ENCODE results near the gene ACTG1.

ACTG1 gene

GRCh38 chr17:81515530-81516041 is 3.0 kb upstream of the ACTG1 start:
- no peak for DNase-seq

GRCh38 chr17:81514739-81515529 is 2.3 kb upstream of the ACTG1 start:
- peak; percentile 81 for DNase-seq

DNA sequence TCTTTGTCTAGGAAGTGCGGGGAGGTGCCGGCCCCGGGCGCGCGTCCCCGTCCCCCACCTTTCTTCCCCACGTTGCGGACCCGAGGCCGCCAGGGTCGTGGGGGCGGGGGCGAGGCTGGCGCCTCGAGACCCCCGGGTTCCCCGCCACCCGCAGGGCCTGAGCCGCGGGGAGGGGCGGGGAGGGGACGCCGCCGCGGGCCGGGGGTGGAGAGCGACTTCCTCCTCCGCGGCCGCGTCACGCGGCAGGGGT is 1.8 kb upstream of the ACTG1 start:
- no peak for DNase-seq

GRCh38 chr17:81513753-81514488 is 1.3 kb upstream of the ACTG1 start:
- DNase-seq, result peak; percentile 64

DNA sequence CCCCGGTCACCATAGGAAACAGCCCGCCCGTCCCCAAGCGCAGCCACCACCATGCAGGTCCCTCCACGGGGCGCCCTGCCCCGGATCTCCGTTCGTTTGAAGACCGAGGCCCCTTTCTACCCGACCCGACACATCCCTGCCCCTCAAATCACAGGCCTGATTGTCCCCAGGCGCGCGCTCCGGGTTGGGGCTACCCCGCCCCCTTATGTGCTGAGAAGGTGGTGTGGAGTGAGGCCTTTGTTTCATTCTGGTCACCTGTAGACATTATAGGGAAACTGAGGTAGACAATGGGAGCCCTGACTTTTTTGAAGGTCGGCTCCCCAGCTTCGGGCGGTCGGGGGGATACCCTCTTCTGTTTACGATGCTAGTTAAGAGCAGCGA is 763 bp upstream of the ACTG1 start:
- DNase-seq, result peak; percentile 53

DNA sequence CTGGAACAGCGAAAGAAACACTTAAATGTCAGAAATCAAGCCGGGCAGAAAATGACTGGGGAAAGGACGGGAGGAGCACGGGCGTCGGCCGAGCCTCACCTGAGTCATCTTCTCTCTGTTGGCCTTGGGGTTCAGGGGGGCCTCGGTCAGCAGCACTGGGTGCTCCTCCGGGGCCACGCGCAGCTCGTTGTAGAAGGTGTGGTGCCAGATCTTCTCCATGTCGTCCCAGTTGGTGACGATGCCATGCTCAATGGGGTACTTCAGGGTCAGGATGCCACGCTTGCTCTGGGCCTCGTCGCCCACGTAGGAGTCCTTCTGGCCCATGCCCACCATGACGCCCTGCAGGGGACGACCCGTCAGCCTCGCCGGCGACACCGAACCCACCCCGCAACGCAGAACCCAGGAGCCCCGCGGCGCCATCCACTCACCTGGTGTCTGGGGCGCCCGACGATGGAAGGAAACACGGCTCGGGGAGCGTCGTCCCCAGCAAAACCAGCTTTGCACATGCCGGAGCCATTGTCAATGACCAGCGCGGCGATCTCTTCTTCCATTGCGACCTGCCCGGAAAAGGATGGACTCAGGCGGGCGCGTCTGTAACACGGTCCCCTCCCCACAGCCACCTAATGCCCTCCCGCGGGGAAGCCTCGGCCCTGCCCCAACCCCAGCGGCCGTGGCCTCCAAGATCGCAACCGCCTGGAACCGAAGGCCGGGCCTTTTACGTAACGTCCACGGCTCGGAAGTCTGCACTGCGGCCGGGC is 616 bp downstream of the ACTG1 start:
- peak; percentile 51 for DNase-seq

- no peak for DNase-seq
Observed at GRCh38 chr17:81511554-81511803, 1.1 kb downstream of the ACTG1 start.

- peak; percentile 35 for DNase-seq
Observed at GRCh38 chr17:81510785-81511553, 1.6 kb downstream of the ACTG1 start.

GRCh38 chr17:81509972-81510784 is 2.4 kb downstream of the ACTG1 start:
- peak; percentile 32 for DNase-seq

DNA sequence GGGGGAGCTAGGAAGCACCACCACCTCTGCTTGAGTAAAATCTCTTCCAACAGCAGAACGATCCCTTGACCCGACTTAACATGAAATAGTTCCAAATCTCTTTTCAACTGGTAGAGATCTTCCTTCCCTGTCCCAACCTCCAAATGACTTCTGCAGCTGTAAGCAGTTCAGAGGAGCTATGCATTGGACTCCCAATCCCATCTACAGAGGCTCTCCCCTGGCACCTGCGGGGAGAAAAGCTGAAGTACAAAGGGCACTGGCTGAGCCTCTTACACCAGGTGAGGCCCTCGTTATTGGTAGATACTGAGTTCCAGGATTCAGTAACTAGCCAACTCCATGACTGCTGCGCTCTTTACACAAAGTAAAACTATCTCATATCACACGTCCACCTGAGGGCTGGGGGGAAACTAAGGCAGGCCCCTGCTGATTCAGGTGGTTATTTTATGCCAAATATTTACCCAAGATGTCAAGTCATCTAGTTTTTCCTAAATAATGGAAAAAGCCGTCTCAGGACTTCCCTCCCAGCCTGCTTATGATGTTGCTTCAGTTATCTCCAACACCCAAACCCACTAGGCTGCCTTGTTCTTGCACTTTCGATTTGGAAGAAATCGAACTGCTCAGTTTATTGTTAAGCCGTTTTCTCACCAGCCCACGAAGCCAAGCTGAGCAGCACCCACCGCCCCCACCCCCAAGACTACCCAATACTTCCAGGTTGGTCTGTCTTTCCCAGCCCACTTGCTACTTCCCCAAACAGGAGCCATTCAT is 3.2 kb downstream of the ACTG1 start:
- DNase-seq, result peak; percentile 75

GRCh38 chr17:81508639-81509206 is 3.9 kb downstream of the ACTG1 start:
- no peak for DNase-seq

DNA sequence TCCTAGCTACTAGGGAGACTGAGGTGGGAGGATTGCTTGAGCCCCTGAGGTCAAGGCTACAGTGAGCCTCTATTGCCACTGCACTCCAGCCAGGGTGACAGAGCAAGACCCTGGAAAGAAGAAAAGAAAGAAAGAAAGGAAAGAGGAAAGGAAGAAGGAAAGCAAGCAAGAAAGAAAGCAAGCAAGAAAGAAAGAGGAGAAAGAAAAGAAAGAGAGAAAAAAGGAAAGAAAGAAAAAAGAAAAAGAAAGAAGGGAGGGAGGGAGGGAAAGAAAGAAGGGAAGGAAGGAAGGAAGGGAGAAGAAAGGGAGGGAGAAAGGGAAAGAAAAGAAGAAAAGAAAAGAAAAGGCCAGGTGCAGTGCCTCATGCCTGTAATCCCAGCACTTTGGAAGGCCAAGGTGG is 9.0 kb downstream of the ACTG1 start:
- DNase-seq, result no peak

DNA sequence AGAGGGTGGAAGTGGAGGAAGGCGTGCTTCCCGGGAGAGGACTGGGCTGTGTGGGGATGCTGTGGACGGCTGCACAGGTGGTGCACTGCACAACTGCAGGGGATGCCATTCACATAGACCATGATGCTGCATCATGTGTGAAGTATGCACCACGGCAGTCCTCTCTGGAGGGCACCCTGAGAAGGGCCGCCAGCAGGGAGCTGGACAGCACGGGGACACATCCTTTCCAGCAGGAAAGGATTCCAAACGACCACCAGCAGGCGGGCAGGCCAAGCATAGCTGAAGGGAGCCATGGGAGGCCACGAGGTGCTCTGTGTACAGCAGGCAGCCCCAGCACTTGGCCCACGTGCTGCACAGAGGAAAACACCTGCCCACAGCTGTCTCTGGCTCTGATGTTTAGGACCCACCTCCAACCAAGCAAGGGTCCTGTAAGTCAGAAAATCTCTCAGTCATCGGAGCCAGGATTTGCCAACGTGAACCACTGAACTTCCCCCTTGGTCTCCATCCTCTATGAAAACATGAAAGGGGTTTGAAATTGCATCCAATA is 10.1 kb downstream of the ACTG1 start:
- no peak for DNase-seq

- no peak for DNase-seq
Observed at GRCh38 chr17:81500047-81500446, 12.6 kb downstream of the ACTG1 start.

DNA sequence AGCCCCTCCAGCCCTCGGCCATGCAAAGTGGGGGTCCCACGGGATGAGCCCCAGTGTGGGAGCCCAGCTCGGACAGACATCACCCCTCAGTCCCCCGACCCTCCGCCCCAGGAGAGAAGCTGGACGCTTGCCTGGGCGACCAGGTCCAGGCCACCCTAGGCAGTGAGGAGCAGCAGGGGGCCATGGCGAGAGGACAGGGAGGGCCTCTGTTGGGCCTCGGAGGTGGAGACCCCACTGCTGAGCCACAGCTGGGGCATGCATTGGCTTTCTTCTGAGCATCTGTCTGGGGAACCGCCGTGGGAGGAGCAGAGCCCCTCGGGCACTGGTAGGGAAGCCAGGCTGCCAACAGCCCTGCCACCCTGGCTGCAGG is 13.0 kb downstream of the ACTG1 start:
- DNase-seq, result no peak

DNA sequence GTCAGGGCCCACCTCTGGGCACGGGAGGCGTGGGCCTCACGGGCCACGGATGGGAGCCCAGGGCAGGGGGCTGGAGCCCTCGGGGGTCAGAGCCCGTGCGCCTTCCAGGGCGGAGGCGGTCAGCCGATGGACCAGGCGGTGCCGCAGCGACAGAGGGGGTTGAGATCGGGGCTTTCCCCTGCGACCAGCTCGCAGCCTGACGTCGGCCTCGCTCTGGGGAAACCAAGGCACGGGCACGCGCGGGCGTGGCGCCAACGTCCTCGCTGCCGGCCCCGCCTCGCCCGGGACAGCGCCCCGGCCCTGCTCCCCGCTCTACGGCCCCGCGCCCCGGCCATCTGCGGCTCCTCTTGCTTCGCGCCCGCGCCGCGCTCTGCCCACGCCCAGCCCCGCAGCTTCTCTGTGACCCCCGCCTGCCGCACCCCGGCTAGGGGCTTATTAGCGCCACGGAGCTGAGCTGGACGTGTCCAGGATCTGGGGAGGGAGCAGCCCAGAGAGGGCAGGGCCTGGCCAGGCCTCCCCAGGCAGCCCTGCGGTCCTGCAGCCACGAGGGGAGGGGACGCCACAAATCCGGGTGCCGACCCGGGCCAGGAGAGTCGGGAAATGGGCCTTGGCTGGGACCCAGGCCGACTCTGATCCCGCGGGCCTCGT is 13.5 kb downstream of the ACTG1 start:
- no peak for DNase-seq

DNA sequence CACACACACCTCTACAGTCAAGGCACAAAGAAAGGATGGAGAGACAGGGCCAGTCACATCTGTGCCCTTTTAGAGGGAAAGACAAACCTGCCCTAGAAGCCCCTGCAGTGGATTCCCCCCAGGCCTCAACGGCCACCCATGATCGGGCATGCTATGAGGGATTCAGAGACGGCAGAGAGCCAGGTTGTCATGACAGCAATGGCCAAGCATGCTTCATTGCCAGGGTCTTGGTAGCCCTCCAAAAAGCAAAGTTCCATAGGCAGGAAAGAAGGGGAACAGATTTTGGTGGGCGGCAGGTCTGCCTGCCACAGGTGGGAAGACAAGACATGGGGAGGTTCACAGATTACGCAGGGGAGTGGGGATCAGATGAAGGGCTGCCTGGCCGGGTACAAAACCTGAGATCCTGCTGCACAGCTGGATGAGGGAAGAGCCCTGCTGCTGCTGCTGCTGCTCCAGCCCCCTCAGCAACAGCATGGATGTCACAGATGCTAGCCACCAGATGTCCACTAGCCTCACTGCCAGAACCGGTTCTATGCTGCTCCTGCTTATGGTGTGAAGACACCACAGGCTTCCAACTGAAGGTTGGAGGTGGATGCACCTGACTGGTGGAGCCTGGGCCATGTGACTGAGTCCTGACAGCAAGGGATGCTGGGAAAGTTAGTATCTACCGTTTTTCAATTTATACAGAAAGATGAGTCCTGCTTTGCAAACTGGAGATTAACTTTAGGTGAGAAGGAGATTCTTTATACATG is 17.8 kb downstream of the ACTG1 start:
- DNase-seq, result no peak

GRCh38 chr17:81493198-81494038 is 19.2 kb downstream of the ACTG1 start:
- DNase-seq, result no peak

- no peak for DNase-seq
Observed at GRCh38 chr17:81492706-81493105, 19.9 kb downstream of the ACTG1 start.
